Measurements from ENCODE around the gene BDKRB2.
"Not testable (repeated sequence)": the region's sequence is repeated elsewhere in the genome, so short reads cannot be mapped to it uniquely, and the experiment has no call there.

BDKRB2 gene

DNA sequence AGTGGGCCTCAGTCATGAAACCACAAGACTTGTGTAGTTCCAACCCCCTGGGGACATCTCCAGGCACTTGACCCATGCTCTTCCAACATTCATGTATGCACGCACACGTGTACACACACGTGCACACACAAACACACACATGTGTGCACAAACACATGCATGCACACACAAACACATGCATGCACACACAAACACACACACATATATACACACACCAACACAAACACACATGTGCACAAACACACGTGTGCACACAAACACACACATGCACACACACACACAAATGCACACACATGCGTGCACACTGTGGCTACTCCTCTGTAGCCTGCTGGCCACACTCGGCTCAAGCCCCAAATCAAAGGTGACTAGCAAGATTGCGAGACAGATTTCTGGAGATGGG lies 22.8 kb downstream of the BDKRB2 start:
- DNase-seq = no peak

GRCh38 chr14:96229315-96229714 lies 24.7 kb downstream of the BDKRB2 start:
- no peak for DNase-seq

DNA sequence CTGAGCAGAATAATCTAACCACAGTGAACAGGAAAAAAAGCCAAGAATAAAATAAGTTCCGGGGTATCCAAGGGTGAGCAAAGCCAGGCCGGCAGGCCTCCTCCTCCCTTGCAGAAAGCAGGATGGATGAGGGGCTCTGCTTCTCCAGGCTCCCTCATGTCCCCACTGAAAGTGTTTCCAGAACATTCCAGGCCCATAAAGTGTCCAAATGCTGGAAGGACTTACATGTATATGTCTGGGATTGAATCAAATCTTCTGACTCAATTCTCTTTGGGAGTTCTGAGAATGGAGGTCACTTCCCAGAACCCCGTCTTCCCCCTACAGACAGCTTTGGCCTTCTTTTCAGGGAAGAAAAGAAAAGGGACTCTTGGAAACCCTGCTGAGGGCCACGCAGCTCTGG lies 26.4 kb downstream of the BDKRB2 start:
- DNase-seq = no peak

DNA sequence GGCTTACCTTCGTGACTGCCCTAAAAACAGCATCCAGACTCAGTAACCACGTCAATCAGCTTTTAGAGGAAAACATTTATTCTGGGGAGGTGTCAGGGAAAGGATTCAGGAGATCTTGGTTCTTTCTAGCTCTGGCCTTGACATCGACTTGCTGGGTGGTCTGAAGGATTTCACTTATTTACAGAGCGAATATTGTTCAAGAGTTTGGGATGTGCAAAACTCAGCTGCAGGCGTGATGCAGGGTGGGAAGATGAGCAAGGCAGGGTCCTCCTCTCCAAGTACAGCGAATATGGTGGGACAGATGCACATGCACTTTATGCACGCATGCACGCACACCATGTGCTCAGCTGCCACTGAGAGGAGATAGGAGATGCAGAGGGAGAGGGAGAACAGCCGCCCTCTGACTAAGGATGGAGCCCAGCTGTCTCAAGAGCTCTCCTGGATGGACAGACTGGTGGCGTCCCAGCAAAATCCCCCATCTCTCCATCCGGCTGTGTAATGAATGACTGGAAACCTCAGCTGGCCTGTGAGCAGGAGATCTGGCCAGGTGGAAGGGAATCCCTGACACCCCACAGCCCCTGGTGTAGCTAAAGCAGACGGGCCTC lies 27.0 kb downstream of the BDKRB2 start:
- no peak for DNase-seq

DNA sequence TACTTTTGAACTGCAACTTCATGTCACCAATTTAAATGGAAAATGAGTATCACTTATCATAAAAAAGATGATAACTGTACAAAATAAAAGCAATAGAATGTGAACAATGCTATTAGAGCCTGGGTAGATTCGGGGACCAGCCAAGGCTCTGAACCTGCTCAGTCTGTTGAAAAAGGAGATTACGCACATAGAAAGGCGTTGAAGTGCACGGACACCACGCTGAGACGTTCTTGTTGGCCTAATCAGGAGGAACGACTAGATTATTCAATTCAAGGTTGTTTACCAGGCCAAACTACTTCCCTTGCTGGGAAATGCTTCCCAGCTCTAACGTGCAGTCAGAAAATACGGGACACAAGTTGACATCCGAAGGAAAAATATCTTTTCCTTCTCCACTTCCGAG lies 27.9 kb downstream of the BDKRB2 start:
- no peak for DNase-seq

GRCh38 chr14:96233661-96234060 lies 29.0 kb downstream of the BDKRB2 start:
- DNase-seq = no peak

GRCh38 chr14:96235426-96235825 lies 30.8 kb downstream of the BDKRB2 start:
- no peak for DNase-seq

DNA sequence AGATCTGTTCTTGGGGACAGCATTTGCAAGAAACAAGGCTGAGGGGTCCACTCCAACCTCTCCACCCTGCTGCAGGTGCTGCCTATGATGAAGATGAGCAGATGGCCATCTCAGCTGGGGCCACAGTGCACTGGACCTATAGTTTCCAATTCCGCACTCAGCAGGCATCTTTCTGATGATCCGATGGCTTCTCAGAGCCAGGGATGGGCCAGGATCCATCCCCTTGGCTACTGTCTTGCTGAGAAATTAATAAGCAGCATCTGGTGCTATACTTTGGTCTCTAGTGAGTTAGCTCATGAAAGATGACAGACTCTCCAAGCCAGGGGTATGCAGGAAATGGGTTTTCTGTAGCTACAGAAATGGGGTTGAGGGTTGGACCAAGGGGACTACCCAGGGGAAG lies 33.0 kb downstream of the BDKRB2 start:
- DNase-seq = no peak

GRCh38 chr14:96238676-96239265 lies 34.1 kb downstream of the BDKRB2 start:
- no peak for DNase-seq

DNA sequence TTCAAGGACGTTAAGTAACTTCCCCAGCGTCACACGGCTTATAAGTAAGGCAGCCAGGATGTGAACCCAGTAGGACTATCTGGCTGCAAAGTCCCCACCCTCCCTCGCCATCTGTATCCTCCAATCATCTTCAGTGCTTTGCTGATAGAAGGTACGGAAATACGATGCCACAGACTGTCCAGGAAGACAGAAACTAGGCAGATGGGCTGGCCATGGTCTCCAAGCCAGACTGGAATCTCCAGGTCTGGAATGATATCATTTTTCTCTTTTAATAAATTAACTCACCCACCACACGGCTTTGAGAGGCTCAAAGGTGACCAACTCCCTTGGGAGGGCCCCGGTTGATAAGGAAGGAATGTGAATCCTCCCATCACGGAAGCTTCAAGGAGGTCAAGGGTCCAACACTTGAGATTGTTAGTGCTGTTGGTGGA lies 35.1 kb downstream of the BDKRB2 start:
- DNase-seq = no peak

- DNase-seq = no peak
Observed at GRCh38 chr14:96240641-96241040, 36.0 kb downstream of the BDKRB2 start.

- no peak for DNase-seq
Observed at GRCh38 chr14:96242126-96242525, 37.5 kb downstream of the BDKRB2 start.

GRCh38 chr14:96243785-96244184 lies 39.1 kb downstream of the BDKRB2 start:
- DNase-seq = no peak

DNA sequence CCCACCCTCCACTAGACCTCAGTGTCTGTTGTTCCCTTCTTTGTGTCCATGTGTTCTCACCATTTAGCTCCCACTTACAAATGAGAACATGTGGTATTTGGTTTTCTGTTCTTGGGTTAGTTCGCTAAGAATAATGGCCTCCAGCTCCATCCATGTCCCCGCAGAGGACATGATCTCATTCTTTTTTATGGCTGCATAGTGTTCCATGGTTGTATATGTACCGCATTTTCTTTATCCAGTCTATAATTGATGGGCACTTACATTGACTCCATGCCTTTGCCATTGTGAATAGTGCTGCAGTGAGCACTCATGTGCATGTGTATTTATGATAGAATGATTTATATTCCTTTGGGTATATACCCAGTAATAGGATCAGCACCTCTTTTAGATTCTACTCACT lies 40.4 kb downstream of the BDKRB2 start:
- not testable (repeated sequence) for DNase-seq

DNA sequence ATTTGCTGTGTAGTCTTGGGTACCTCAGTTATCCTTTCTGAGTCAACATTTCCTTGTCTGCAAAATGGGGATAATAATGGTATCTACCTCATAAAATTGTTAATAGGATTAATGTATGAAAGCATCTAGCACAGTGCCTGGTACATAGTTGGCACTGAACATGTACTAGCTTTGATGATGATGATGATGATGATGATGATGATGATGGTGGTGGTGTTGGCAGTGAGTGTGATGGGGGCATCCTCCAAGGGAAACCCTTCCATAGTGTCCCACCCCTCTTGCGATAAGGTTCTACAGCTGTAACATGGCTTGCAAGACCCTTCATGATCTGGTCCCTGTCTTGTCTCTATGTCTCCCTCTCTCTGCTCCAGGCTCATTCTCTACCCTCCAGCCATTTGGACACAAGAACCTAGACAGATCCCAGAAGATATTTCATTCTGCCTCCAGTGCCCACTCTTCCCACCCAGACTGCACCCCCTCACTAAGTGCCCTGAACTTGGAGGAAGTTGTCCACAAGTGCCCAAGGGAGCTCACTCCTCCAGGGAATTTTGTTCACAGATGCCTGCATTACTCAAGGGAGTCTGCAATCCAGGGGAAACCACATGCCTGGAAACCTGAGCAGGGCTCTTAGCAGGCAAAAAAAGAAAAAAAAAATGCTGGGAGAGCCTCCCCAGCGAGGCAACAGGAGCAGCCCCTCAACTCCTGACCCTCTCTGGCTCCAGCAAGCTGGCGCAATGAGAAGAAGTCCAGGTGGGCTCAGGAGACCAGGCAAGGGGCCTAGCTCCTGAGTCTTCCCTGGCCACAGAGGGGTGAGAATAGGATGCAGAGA lies 41.3 kb downstream of the BDKRB2 start:
- no peak for DNase-seq

- DNase-seq = no peak
Observed at GRCh38 chr14:96246539-96246847, 41.9 kb downstream of the BDKRB2 start.

DNA sequence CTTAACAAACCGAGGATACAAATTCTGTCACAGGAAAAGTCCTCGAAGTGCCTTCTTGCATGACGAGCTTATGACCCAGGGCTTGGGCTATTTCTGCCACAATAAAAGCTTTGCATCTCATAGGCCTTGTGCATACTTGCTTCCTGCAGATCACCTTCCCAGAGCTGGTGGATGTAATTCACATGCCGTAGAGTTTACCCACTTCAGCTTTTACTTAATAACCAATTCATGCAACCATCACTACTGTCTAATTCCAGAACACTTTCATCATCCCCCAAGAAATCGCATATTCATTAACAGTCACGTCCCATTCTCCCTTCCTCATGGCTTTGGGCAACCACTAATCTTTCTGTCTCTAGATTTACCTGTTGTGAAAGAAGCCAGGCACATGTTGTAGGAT lies 42.4 kb downstream of the BDKRB2 start:
- no peak for DNase-seq

DNA sequence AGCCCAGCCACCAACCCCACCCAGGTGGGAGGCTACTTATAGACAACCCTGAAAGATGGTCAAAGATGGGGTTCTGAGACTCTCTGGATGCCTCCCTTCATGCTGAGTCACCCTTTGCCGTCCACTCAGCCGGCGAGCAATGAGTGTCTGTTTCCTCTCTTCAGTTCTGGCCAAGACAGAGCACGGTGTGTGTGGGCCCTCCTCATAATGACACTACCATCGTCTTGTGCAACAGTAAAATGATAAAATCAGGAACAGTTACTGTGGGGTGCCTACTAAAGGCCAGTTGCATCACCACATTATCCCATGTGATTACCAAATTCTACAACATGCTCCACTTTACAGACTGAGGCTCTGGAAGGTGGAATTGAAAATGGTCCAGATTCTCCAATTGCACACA lies 44.4 kb downstream of the BDKRB2 start:
- DNase-seq = no peak

DNA sequence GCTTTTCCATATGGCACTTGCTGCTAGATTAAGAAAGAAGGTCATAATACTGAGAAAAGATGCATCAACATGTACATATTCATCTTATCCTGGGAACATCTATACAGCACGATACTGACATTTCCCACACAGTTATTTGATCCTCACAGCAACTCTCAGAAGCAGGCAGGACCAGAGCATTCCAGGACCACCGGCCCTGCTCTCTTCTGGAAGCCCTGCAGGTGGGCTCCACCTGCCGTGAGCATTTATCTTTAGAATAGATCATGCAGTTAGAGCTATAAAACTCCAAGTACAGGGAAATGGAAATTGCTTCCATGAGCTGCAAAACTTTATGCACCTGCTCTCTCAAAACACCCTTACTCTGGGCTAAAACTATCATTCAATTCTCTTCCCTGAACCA lies 45.8 kb downstream of the BDKRB2 start:
- no peak for DNase-seq

GRCh38 chr14:96251656-96252155 lies 47.1 kb downstream of the BDKRB2 start:
- DNase-seq = no peak

GRCh38 chr14:96252323-96252998 lies 47.8 kb downstream of the BDKRB2 start:
- peak; percentile 44 for DNase-seq

DNA sequence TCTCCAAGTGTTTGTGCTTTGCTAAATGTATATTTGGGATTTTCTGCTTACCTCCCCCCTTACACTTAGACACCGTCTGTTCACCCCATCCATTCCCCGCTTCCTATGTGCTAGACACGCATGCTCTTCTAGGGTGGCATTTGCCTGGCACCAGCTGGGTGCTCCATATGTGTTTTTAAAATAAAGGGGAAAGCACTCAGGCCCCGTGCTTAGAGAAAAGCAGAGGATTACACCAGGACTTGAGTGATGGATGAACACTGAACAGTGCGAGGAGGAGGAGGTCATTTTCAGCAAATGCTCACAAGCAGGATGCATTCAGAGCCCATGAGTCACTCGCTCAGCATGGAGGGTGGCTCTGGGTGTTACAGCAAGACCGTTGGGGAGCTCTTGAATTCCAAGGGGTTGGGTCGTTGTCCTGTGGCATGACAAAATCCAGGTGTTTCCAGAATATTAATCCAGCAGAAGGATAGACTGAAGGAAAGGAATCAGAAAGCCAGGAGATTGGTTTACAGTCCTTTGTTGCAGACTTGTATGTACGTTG lies 48.4 kb downstream of the BDKRB2 start:
- no peak for DNase-seq

- no peak for DNase-seq
Observed at GRCh38 chr14:96254687-96255086, 50.0 kb downstream of the BDKRB2 start.

All from RPMI8226 (cell line).